HCT116 (cell line): ENCODE data around the gene POGLUT3.

Source experiments
- EZH2 ChIP-seq: fragments of 200-600 bp; sonication (generic); IDR thresholded peaks from 2 replicates; pipeline ENCODE4 v1.6.1; 2017; ENCODE audit warnings: antibody characterized with exemption, mixed run types
- FOSL1 ChIP-seq: IDR thresholded peaks from 2 replicates; pipeline ENCODE4 v1.6.1; 2012; ENCODE audit warnings: low read depth
- POLR2A ChIP-seq: IDR thresholded peaks from 2 replicates; pipeline ENCODE4 v1.7.0; 2011; ENCODE audit warnings: borderline replicate concordance; ENCODE audit not compliant: insufficient read depth, insufficient read length; ENCODE audit errors: extremely low read depth
- POLR2AphosphoS5 ChIP-seq: IDR thresholded peaks from 2 replicates; pipeline ENCODE4 v1.6.1; 2011; ENCODE audit warnings: mild to moderate bottlenecking, low read depth, low read length, moderate library complexity
- SIN3A ChIP-seq: IDR thresholded peaks from 2 replicates; pipeline ENCODE4 v1.6.1; 2012; ENCODE audit warnings: low read depth
- SP1 ChIP-seq: IDR thresholded peaks from 2 replicates; pipeline ENCODE4 v1.6.1; 2012; ENCODE audit warnings: low read depth
- SRF ChIP-seq: IDR thresholded peaks from 2 replicates; pipeline ENCODE4 v1.6.1; 2012; ENCODE audit warnings: low read depth
- YY1 ChIP-seq: IDR thresholded peaks from 2 replicates; pipeline ENCODE4 v1.6.1; 2011; ENCODE audit warnings: low read length, low read depth, moderate library complexity, mild to moderate bottlenecking; ENCODE audit not compliant: insufficient replicate concordance; ENCODE audit errors: extremely low read depth
- ZFX ChIP-seq: fragments of 450-650 bp; IDR thresholded peaks from 2 replicates; pipeline ENCODE4 v1.6.1; 2017
- ZNF274 ChIP-seq: fragments of 200-500 bp; sonication (Bioruptor generic); IDR thresholded peaks from 2 replicates; pipeline ENCODE4 v1.6.1; 2014; ENCODE audit warnings: mild to moderate bottlenecking, low read depth, low read length, inconsistent platforms
- TF ChIP-seq, protein P1 (sequence below), 3 experiments: fragments of 200-600 bp in 1 of 3; sonication (generic) in 1 of 3; IDR thresholded peaks in 2 of 3; conservative IDR thresholded peaks in 1 of 3; 2 replicates each; pipeline ENCODE4 v1.5.1; 2012 to 2017; ENCODE audit warnings: low read depth in 2 of 3, low read length in 2 of 3, antibody characterized with exemption in 1 of 3, borderline replicate concordance in 1 of 3, control low read depth in 1 of 3, mild to moderate bottlenecking in 1 of 3, mixed read lengths in 1 of 3, mixed run types in 1 of 3, moderate library complexity in 1 of 3; ENCODE audit not compliant: insufficient read depth in 1 of 3
- TF ChIP-seq, protein P2 (sequence below): IDR thresholded peaks from 2 replicates; pipeline ENCODE4 v1.6.1; 2012; ENCODE audit warnings: low read depth

DNA sequence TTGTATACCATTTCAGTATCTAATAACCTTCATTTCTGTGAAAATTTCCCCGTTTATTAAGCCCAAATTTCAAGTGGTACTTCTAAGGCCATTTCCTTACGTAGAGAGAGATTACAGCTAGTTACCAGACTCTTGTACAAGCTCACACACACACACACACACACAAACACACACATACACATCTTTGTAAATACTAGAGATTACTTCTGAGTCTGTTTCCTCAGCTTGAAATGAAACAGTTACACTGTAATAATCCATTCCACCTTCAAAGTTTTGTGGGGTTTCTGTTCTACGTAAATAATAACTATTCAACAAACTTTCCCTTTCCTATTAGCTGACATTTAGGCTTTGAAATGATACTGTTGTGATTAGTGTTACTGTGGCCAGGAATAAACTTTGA is 6.2 kb downstream of the POGLUT3 start:
- TF ChIP-seq FOSL1 (no peak), SRF (no peak), POLR2A (no peak), EZH2 (no peak), SP1 (no peak), SIN3A (no peak), POLR2AphosphoS5 (no peak), YY1 (no peak), ZFX (no peak), ZNF274 (no peak)
- TF ChIP-seq, protein P1, sequence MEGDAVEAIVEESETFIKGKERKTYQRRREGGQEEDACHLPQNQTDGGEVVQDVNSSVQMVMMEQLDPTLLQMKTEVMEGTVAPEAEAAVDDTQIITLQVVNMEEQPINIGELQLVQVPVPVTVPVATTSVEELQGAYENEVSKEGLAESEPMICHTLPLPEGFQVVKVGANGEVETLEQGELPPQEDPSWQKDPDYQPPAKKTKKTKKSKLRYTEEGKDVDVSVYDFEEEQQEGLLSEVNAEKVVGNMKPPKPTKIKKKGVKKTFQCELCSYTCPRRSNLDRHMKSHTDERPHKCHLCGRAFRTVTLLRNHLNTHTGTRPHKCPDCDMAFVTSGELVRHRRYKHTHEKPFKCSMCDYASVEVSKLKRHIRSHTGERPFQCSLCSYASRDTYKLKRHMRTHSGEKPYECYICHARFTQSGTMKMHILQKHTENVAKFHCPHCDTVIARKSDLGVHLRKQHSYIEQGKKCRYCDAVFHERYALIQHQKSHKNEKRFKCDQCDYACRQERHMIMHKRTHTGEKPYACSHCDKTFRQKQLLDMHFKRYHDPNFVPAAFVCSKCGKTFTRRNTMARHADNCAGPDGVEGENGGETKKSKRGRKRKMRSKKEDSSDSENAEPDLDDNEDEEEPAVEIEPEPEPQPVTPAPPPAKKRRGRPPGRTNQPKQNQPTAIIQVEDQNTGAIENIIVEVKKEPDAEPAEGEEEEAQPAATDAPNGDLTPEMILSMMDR (IDR thresholded peaks at IDR 0.05 in 2 of 3, conservative IDR thresholded peaks at IDR 0.05 in 1 of 3; ENCODE audit: borderline replicate concordance in 1 of 3, insufficient read depth in 1 of 3, low read depth in 2 of 3, low read length in 2 of 3): no peak
- TF ChIP-seq, protein P2, sequence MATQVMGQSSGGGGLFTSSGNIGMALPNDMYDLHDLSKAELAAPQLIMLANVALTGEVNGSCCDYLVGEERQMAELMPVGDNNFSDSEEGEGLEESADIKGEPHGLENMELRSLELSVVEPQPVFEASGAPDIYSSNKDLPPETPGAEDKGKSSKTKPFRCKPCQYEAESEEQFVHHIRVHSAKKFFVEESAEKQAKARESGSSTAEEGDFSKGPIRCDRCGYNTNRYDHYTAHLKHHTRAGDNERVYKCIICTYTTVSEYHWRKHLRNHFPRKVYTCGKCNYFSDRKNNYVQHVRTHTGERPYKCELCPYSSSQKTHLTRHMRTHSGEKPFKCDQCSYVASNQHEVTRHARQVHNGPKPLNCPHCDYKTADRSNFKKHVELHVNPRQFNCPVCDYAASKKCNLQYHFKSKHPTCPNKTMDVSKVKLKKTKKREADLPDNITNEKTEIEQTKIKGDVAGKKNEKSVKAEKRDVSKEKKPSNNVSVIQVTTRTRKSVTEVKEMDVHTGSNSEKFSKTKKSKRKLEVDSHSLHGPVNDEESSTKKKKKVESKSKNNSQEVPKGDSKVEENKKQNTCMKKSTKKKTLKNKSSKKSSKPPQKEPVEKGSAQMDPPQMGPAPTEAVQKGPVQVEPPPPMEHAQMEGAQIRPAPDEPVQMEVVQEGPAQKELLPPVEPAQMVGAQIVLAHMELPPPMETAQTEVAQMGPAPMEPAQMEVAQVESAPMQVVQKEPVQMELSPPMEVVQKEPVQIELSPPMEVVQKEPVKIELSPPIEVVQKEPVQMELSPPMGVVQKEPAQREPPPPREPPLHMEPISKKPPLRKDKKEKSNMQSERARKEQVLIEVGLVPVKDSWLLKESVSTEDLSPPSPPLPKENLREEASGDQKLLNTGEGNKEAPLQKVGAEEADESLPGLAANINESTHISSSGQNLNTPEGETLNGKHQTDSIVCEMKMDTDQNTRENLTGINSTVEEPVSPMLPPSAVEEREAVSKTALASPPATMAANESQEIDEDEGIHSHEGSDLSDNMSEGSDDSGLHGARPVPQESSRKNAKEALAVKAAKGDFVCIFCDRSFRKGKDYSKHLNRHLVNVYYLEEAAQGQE: no peak
